Loucy (cell line): ENCODE measurements around the gene PTCD1.
A peak's percentile ranks its signal among the peaks of the same experiment; 100 is the strongest.
"Not testable (repeated sequence)": the region's sequence is repeated elsewhere in the genome, so short reads cannot be mapped to it uniquely, and the experiment has no call there.

Experiments
- H2AFZ ChIP-seq: fragments of 200-600 bp; sonication (generic); 2 replicates; pipeline ENCODE4 v1.6.0; 2016; ENCODE audit warnings: antibody characterized with exemption, mild to moderate bottlenecking, low read length, moderate library complexity
- H3F3A ChIP-seq: fragments of 200-600 bp; 2 replicates; pipeline ENCODE4 v1.6.0; 2016; ENCODE audit warnings: antibody characterized with exemption, low read depth, mild to moderate bottlenecking
- H3K27me3 ChIP-seq: fragments of 200-600 bp; sonication (generic); 2 replicates; pipeline ENCODE4 v1.6.1; 2014; ENCODE audit warnings: low read length, mild to moderate bottlenecking; ENCODE audit not compliant: insufficient read depth, poor library complexity, severe bottlenecking
- H3K36me3 ChIP-seq: fragments of 200-600 bp; sonication (generic); 2 replicates; pipeline ENCODE4 v1.6.1; 2016; ENCODE audit warnings: low read length; ENCODE audit not compliant: insufficient read depth
- H3K4me1 ChIP-seq: fragments of 200-600 bp; sonication (generic); 2 replicates; pipeline ENCODE4 v1.5.1; 2014; ENCODE audit warnings: low read length, mild to moderate bottlenecking; ENCODE audit not compliant: insufficient read depth, poor library complexity, severe bottlenecking
- H3K4me2 ChIP-seq: fragments of 200-600 bp; sonication (generic); 2 replicates; pipeline ENCODE4 v1.6.0; 2014; ENCODE audit warnings: antibody characterized with exemption, low read length, low read depth, mild to moderate bottlenecking; ENCODE audit not compliant: poor library complexity, severe bottlenecking
- H3K4me3 ChIP-seq: fragments of 200-600 bp; sonication (generic); 2 replicates; pipeline ENCODE4 v1.5.1; 2014; ENCODE audit warnings: low read length, mild to moderate bottlenecking, mixed read lengths; ENCODE audit not compliant: poor library complexity, severe bottlenecking
- H3K79me2 ChIP-seq: fragments of 200-600 bp; sonication (generic); 2 replicates; pipeline ENCODE4 v1.6.1; 2014; ENCODE audit warnings: low read length; ENCODE audit not compliant: insufficient read depth
- H3K9ac ChIP-seq: fragments of 200-600 bp; sonication (generic); 2 replicates; pipeline ENCODE4 v1.6.0; 2014; ENCODE audit warnings: mild to moderate bottlenecking, low read depth, low read length, moderate library complexity; ENCODE audit not compliant: poor library complexity, severe bottlenecking
- H3K9me2 ChIP-seq: fragments of 200-600 bp; sonication (generic); replicated peaks from 2 replicates; pipeline ENCODE4 v1.6.1; 2016; ENCODE audit warnings: low read depth, low read length, mixed read lengths
- H3K9me3 ChIP-seq: fragments of 200-600 bp; sonication (generic); 2 replicates; pipeline ENCODE4 v1.6.1; 2014; ENCODE audit warnings: mild to moderate bottlenecking, antibody characterized with exemption, low read length, low read depth; ENCODE audit not compliant: insufficient read depth
- H4K20me1 ChIP-seq: fragments of 200-600 bp; sonication (generic); 2 replicates; pipeline ENCODE4 v1.6.0; 2014; ENCODE audit warnings: antibody characterized with exemption, low read length, mild to moderate bottlenecking; ENCODE audit not compliant: insufficient read depth, poor library complexity, severe bottlenecking
- EZH2phosphoT487 ChIP-seq: fragments of 200-600 bp; IDR thresholded peaks from 2 replicates; pipeline ENCODE4 v1.6.1; 2018; ENCODE audit warnings: antibody characterized with exemption, mild to moderate bottlenecking, moderate library complexity, borderline replicate concordance
- TF ChIP-seq, protein P1 (sequence below): fragments of 200-600 bp; sonication (generic); conservative IDR thresholded peaks from 2 replicates; pipeline ENCODE4 v1.5.1; 2014; ENCODE audit warnings: mild to moderate bottlenecking, antibody characterized with exemption, low read length

Gene PTCD1

DNA sequence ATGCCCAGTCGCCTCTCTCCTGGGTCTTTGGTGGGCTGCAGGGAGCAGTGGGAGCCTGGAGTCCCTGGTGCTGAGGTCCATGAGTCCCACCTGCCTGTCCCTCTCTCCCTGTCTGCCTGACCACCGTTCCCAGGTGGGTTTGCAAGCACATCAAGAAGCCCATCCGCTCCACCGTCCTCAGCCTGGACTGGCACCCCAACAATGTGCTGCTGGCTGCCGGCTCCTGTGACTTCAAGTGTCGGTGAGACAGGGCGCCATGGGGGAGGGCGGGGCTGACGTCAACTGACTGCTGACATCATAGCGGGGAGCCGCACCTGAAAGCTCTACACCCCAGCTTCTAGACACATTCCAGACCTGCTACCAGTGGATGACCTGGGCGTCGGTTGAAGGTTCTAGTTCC is 48.8 kb downstream of the PTCD1 start:
- TF ChIP-seq, protein P1, sequence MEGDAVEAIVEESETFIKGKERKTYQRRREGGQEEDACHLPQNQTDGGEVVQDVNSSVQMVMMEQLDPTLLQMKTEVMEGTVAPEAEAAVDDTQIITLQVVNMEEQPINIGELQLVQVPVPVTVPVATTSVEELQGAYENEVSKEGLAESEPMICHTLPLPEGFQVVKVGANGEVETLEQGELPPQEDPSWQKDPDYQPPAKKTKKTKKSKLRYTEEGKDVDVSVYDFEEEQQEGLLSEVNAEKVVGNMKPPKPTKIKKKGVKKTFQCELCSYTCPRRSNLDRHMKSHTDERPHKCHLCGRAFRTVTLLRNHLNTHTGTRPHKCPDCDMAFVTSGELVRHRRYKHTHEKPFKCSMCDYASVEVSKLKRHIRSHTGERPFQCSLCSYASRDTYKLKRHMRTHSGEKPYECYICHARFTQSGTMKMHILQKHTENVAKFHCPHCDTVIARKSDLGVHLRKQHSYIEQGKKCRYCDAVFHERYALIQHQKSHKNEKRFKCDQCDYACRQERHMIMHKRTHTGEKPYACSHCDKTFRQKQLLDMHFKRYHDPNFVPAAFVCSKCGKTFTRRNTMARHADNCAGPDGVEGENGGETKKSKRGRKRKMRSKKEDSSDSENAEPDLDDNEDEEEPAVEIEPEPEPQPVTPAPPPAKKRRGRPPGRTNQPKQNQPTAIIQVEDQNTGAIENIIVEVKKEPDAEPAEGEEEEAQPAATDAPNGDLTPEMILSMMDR, result no peak
- no peak for TF ChIP-seq EZH2phosphoT487
- Histone ChIP-seq H2AFZ (no peak overlapping the region), H3K79me2 (no peaks in the 10 kb centered on the region), H3K27me3 (no peaks in the 10 kb centered on the region), H3K36me3 (peaks cover 60% of the 10 kb centered on the region; the same call in 1 of the 2 replicates), H3F3A (no peaks in the 10 kb centered on the region), H3K9me2 (no peaks in the 10 kb centered on the region), H4K20me1 (no peaks in the 10 kb centered on the region), H3K4me2 (no peak overlapping the region), H3K9ac (no peak overlapping the region), H3K4me3 (no peak overlapping the region), H3K9me3 (no peaks in the 10 kb centered on the region), H3K4me1 (no peaks in the 10 kb centered on the region)

DNA sequence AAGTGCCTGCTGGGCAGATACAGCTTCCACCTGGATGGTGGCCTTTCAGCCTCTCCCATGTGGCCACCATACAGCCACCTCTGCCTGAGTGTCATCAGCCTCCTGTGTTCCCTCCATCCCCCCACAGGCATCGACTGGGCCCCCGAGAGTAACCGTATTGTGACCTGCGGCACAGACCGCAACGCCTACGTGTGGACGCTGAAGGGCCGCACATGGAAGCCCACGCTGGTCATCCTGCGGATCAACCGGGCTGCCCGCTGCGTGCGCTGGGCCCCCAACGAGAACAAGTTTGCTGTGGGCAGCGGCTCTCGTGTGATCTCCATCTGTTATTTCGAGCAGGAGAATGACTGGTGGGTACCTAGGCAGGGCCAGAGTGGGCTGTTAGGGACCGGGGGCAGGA is 50.7 kb downstream of the PTCD1 start:
- H3K9ac ChIP-seq, result no peak overlapping the region
- no peak for TF ChIP-seq EZH2phosphoT487
- TF ChIP-seq, protein P1, result no peak
- peaks cover 4% of the 10 kb centered on the region for H4K20me1 ChIP-seq
- H3K36me3 ChIP-seq, result peaks cover 41% of the 10 kb centered on the region; the same call in 1 of the 2 replicates
- no peak overlapping the region for H3K4me2 ChIP-seq
- H3K9me3 ChIP-seq, result no peaks in the 10 kb centered on the region
- H3K79me2 ChIP-seq, result peaks cover 14% of the 10 kb centered on the region; the same call in 1 of the 2 replicates
- no peaks in the 10 kb centered on the region for H3F3A ChIP-seq
- no peak overlapping the region for H3K4me3 ChIP-seq
- no peaks in the 10 kb centered on the region for H3K9me2 ChIP-seq
- H3K27me3 ChIP-seq, result no peaks in the 10 kb centered on the region
- H3K4me1 ChIP-seq, result no peaks in the 10 kb centered on the region
- H2AFZ ChIP-seq, result no peak overlapping the region

DNA sequence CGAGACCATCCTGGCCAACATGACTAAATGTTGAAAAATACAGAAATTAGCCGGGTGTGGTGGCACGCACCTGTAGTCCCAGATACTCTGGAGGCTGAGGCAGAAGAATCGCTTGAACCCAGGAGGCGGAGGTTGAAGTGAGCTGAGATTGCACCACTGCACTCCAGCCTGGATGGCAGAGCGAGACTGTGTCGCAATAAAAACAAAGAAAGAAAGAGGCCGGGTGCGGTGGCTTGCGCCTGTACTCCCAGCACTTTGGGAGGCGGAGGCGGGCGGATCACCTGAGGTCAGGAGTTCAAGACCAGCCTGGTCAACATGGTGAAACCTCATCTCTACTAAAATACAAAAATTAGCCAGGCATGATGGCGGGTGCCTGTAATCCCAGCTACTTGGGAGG is 51.4 kb downstream of the PTCD1 start:
- H4K20me1 ChIP-seq, H3K9me2 ChIP-seq, H3K27me3 ChIP-seq, H3K9ac ChIP-seq, H3K4me2 ChIP-seq, H3K4me3 ChIP-seq, H3K4me1 ChIP-seq, H3F3A ChIP-seq, H2AFZ ChIP-seq, H3K9me3 ChIP-seq: not testable (repeated sequence)
- Histone ChIP-seq H3K36me3 (peaks cover 39% of the 10 kb centered on the region; the same call in 1 of the 2 replicates), H3K79me2 (peaks cover 16% of the 10 kb centered on the region; the same call in 1 of the 2 replicates)

DNA sequence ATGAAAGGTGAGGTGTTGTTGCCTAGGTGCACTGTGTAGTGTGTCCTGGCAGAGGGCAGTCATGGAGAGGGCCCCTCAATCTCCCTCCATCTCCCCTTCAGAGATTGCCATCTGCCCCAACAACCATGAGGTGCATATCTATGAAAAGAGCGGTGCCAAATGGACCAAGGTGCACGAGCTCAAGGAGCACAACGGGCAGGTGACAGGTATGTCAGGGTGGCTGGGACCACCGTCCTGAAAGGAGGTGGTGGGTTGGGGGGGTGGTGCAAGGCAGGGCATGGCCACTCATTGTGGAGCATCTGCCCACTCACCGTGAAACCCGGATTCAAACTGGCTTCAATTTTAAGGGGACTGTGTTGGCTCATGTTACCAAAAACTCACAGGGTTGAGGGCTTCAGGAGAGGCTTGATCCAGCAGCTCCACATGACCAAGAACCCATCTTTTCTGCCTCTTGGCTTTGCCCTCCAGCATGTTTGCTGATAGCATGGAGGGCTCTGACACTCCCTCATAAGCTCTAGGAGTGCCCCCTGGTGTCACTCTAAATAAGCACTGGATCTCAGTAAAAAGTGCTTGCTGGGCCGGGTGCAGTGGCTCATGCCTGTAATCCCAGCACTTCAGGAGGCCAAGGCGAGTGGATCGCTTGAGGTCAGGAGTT is 51.9 kb downstream of the PTCD1 start:
- Histone ChIP-seq H3K4me1 (peaks cover 1% of the 10 kb centered on the region), H2AFZ (no peak overlapping the region), H3F3A (no peaks in the 10 kb centered on the region)

More for the DNA sequence above, 51.9 kb downstream of the PTCD1 start:
- H3K9me2 ChIP-seq, result no peaks in the 10 kb centered on the region
- no peak for TF ChIP-seq EZH2phosphoT487
- TF ChIP-seq, protein P1, result peak; percentile 57
- peaks cover 34% of the 10 kb centered on the region; the same call in 1 of the 2 replicates for H3K36me3 ChIP-seq
- H3K9ac ChIP-seq, result no peak overlapping the region
- H3K4me2 ChIP-seq, result no peak overlapping the region
- H3K9me3 ChIP-seq, result no peaks in the 10 kb centered on the region
- H3K79me2 ChIP-seq, result peaks cover 19% of the 10 kb centered on the region; the same call in 1 of the 2 replicates
- peaks cover 4% of the 10 kb centered on the region for H4K20me1 ChIP-seq
- H3K4me3 ChIP-seq, result no peak overlapping the region
- no peaks in the 10 kb centered on the region for H3K27me3 ChIP-seq
